ENCODE measurements around the gene GEMIN8. TPM values are rescaled to one million over a fixed set of nuclear protein-coding genes. Genes with fewer than 3 reads are reported as not detected.

Gene GEMIN8
- polyA plus RNA-seq, 3 donors from 2014 or later: 13.6 to 27.3 (median 20.3) TPM

DNA sequence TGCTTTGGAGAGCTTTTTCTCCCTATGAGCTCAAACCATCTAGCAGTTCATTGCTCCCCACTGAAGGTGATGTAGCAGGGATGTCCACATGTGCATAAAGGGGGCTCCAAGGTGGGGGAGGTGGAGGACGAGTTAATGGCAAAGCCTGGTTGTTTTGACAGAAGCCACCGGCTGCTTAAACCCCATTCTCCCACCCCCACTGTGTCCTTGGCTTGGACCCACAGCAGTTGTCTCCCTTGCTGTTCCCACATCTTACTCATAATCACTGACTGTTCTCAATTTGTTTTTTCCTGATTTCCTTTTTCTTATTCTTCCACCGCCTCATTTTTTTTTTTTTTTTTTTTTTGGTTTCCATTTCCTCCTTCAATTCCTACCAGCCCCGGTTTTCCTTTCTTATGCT lies 72.7 kb downstream of the GEMIN8 start:
- H3K4me1 Mint-ChIP-seq: no peaks in the 10 kb centered on the region

More for the DNA sequence above, 72.7 kb downstream of the GEMIN8 start:
- DNase-seq: no peak
- Mint-ChIP-seq H3K9me3 (no peaks in the 10 kb centered on the region), H3K27ac (no peak overlapping the region), H3K4me3 (no peak overlapping the region), H3K36me3 (peaks cover 0 to 4% (median 0%) of the 10 kb centered on the region in 3 donors), H3K27me3 (ENCODE audit: low read depth in 3 of 3) (peaks cover 0 to 11% (median 7%) of the 10 kb centered on the region in 3 donors)

Other genes starting within 250 kb of the GEMIN8 start
- 1 to 10 TPM in 2 of 3 donors, under 1 TPM in 1; 0.11 to 1.4 (median 1.2) TPM for gene GPM6B, start 212.8 kb downstream of the GEMIN8 start, polyA plus RNA-seq